Measurements from ENCODE around the gene CFB. TPM values are rescaled to one million over a fixed set of nuclear protein-coding genes. Genes with fewer than 3 reads are reported as not detected.
A peak's percentile ranks its signal among the peaks of the same experiment; 100 is the strongest.

The CFB gene
- total and polyA plus RNA-seq, 2 of the 13 experiments (the other 11 are each of a cell fraction or from before 2014, with no cell fraction given), result 171 to 513 TPM

DNA sequence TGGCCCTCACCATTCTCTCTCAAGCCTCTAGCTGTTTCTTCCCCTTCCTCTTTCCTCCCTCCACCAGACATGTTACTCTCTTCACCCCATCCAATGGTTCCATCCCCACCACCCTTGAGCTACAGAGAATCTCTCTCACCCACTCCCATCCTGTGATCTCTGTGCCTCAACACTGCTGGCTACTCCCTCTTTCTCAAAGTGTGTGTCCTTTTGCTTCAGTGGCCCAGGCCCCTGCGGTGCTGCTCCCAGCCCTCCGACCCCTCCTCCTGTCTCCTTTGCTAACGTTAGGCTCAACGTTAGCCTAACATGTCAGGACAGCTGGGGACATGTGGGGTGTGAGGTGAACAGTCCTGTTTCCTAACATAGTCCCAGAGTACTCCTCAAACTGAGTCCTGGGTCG lies 7.0 kb downstream of the CFB start:
- no peak for DNase-seq (ENCODE audit: low spot score)
- FAIRE-seq, result no peak
- in situ Hi-C loops (cut with HindIII; ENCODE audit: extremely low pct_ligation_motif_present, low pct_unique_long_range_greater_than_20kb), result no loop called here
- Histone ChIP-seq H3K9me3 (ENCODE audit: low read length) (no peaks in the 10 kb centered on the region), H3K79me2 (ENCODE audit: insufficient read depth, low read length) (peaks cover 13% of the 10 kb centered on the region), H3K9ac (ENCODE audit: insufficient read depth, low read depth, low read length) (no peak overlapping the region), H4K20me1 (ENCODE audit: insufficient read depth, low read length) (no peaks in the 10 kb centered on the region), H3K27ac (ENCODE audit: extremely low read length, insufficient read depth, low read length) (peak overlapping the region; percentile 16), H2AFZ (ENCODE audit: low read length) (no peak overlapping the region), H3K4me3 (replicated peaks in 1 of 3; ENCODE audit: insufficient read depth in 1 of 3, low read depth in 2 of 3, low read length in 3 of 3) (no peak overlapping the region), H3K4me1 (ENCODE audit: insufficient read depth, low read length) (peaks cover 38% of the 10 kb centered on the region), H3K36me3 (replicated peaks in 1 of 2; ENCODE audit: control insufficient read depth in 1 of 2, insufficient read depth in 2 of 2, low read length in 2 of 2) (peaks cover 42 to 88% of the 10 kb centered on the region in 2 experiments), H3K27me3 (ENCODE audit: control insufficient read depth in 1 of 2, insufficient read depth in 2 of 2, low read length in 2 of 2) (no peaks in the 10 kb centered on the region; a peak in 1 of 5 replicates), H3K4me2 (ENCODE audit: low read depth, low read length) (no peak overlapping the region)
- POLR2A ChIA-PET, result interaction anchor here (0.6 to 6.3 kb wide), 24 partner anchors 11 to 298 kb away, joined by 3 to 69 read pairs (median 6); partner anchors contain the start of genes APOM, C2, DXO and EHMT2
- peak; percentile 6 for ATAC-seq
- intact Hi-C loops (cut with micrococcal nuclease; ENCODE audit: unreplicated experiment), result loop anchor here (1.0 to 10.0 kb wide), 4 partner anchors 30 to 118 kb away; partner anchors contain the start of gene ZBTB12
- TF ChIP-seq MYC (CRISPR knock-in tag; IDR thresholded peaks at IDR 0.05; ENCODE audit: borderline replicate concordance) (no peak), NFIB (CRISPR knock-in tag; IDR thresholded peaks at IDR 0.05; ENCODE audit: borderline replicate concordance) (peak; percentile 52; the same call in 1 of the 2 replicates), EHMT2 (IDR thresholded peaks at IDR 0.05; ENCODE audit: borderline replicate concordance, low read depth, low read length) (no peak), RBM22 (optimal IDR thresholded peaks at IDR 0.05; ENCODE audit: low read length) (peak; percentile 80), ZC3H13 (CRISPR knock-in tag; IDR thresholded peaks at IDR 0.05) (peak; percentile 72; the same call in 1 of the 2 replicates), JUNB (CRISPR knock-in tag; IDR thresholded peaks at IDR 0.05; ENCODE audit: borderline replicate concordance) (0 out of 2 replicates have a peak, but pooled peaks have one; percentile 59), POLR2AphosphoS5 (IDR thresholded peaks at IDR 0.05; ENCODE audit: low read depth, low read length) (peak; percentile 16; the same call in 1 of the 2 replicates), RBFOX2 (IDR thresholded peaks at IDR 0.05; ENCODE audit: low read depth, low read length) (0 out of 2 replicates have a peak, but pooled peaks have one; percentile 11)
- TF ChIP-seq, protein P1, sequence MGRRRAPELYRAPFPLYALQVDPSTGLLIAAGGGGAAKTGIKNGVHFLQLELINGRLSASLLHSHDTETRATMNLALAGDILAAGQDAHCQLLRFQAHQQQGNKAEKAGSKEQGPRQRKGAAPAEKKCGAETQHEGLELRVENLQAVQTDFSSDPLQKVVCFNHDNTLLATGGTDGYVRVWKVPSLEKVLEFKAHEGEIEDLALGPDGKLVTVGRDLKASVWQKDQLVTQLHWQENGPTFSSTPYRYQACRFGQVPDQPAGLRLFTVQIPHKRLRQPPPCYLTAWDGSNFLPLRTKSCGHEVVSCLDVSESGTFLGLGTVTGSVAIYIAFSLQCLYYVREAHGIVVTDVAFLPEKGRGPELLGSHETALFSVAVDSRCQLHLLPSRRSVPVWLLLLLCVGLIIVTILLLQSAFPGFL (CRISPR knock-in tag; IDR thresholded peaks at IDR 0.05), result no peak
- TF ChIP-seq, protein P2, sequence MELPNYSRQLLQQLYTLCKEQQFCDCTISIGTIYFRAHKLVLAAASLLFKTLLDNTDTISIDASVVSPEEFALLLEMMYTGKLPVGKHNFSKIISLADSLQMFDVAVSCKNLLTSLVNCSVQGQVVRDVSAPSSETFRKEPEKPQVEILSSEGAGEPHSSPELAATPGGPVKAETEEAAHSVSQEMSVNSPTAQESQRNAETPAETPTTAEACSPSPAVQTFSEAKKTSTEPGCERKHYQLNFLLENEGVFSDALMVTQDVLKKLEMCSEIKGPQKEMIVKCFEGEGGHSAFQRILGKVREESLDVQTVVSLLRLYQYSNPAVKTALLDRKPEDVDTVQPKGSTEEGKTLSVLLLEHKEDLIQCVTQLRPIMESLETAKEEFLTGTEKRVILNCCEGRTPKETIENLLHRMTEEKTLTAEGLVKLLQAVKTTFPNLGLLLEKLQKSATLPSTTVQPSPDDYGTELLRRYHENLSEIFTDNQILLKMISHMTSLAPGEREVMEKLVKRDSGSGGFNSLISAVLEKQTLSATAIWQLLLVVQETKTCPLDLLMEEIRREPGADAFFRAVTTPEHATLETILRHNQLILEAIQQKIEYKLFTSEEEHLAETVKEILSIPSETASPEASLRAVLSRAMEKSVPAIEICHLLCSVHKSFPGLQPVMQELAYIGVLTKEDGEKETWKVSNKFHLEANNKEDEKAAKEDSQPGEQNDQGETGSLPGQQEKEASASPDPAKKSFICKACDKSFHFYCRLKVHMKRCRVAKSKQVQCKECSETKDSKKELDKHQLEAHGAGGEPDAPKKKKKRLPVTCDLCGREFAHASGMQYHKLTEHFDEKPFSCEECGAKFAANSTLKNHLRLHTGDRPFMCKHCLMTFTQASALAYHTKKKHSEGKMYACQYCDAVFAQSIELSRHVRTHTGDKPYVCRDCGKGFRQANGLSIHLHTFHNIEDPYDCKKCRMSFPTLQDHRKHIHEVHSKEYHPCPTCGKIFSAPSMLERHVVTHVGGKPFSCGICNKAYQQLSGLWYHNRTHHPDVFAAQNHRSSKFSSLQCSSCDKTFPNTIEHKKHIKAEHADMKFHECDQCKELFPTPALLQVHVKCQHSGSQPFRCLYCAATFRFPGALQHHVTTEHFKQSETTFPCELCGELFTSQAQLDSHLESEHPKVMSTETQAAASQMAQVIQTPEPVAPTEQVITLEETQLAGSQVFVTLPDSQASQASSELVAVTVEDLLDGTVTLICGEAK (IDR thresholded peaks at IDR 0.05), result 0 out of 2 replicates have a peak, but pooled peaks have one; percentile 5
- TF ChIP-seq, protein P2 (CRISPR knock-in tag; IDR thresholded peaks at IDR 0.05), result no peak
- no TSS peak for BruUV-seq (replicated peaks)
- WGBS (ENCODE audit: low lambda C conversion rate), result 87% methylated on average over 5 of the region's 5 CpGs
- CTCF ChIA-PET (ENCODE audit: low intra/inter-chr PET ratio, low total read pairs), result interaction anchor here (1.0 to 1.5 kb wide), 6 partner anchors 13 to 272 kb away, joined by 3 to 6 read pairs (median 4); partner anchors contain the start of genes LY6G5C and ZBTB12
